GM10266 (cell line): ENCODE measurements around the gene GAS7.

Experiments
- DNase-seq: peaks from one replicate; pipeline ENCODE4 v3.0.0; 2012; ENCODE audit errors: extremely low spot score
- CTCF ChIP-seq: IDR thresholded peaks from 2 replicates; pipeline ENCODE4 v1.5.1; 2012; ENCODE audit warnings: mild to moderate bottlenecking, low read depth; ENCODE audit not compliant: control insufficient read depth, insufficient read depth; ENCODE audit errors: missing control alignments

The GAS7 gene

GRCh38 chr17:10201680-10202079, 3.3 kb upstream of the GAS7 start:
- no peak for DNase-seq
- no peak for TF ChIP-seq CTCF

DNA sequence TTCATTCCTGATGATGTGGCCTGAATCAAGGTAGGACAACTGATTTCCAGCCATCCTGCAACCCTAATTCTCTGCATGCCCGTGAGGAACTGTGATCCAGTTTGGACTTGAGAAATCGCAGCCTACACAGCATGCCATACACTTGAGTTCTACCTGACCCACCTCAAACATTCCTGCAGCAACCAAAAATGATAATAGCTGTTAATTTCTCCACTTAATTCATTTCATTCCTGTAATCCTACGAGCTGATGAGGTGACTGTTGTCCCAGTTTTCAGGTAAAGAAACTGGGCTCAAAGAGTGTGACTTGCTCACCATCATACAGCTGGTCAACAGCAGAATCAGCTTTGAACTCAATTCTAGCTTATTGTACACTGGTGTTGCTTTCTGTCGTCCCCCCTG, 2.2 kb upstream of the GAS7 start:
- DNase-seq: no peak

GRCh38 chr17:10200016-10200415, 1.6 kb upstream of the GAS7 start:
- no peak for TF ChIP-seq CTCF
- no peak for DNase-seq

More for the DNA sequence above, 2.2 kb upstream of the GAS7 start:
- no peak for TF ChIP-seq CTCF

- DNase-seq: no peak
- no peak for TF ChIP-seq CTCF
These were observed 491 bp downstream of the GAS7 start for GRCh38 chr17:10197721-10198508.

- TF ChIP-seq CTCF: no peak
- no peak for DNase-seq
These were observed 1.1 kb downstream of the GAS7 start for GRCh38 chr17:10197362-10197720.

GRCh38 chr17:10196941-10197340, 1.5 kb downstream of the GAS7 start:
- TF ChIP-seq CTCF: no peak
- no peak for DNase-seq

DNA sequence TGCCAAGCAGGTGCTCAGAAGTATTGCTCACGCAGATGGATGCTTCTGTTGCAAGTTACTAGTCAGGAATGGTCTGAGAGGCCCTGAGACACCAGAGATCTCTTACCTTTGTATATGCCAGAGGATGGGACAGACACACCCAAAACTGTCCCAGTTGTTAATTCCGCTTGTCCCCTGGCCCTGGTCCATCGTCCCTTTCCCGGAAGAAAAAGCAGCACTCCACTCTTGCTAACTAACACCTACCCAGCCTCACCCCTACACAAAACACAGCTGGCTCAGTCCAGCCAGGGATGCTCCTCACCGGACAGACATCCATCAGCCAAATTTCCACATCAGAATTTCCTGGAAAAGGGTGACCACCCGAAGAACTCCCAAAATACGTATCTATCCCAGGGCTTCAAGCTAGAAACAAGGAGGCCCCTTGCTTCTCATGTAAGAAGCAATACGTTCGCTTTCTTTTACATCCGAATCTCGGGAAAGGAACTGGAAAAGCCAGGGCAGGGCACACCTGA, 2.0 kb downstream of the GAS7 start:
- no peak for TF ChIP-seq CTCF

More for the DNA sequence above, 2.0 kb downstream of the GAS7 start:
- DNase-seq: no peak
